ENCODE data around the gene ARL11.

ARL11 gene

DNA sequence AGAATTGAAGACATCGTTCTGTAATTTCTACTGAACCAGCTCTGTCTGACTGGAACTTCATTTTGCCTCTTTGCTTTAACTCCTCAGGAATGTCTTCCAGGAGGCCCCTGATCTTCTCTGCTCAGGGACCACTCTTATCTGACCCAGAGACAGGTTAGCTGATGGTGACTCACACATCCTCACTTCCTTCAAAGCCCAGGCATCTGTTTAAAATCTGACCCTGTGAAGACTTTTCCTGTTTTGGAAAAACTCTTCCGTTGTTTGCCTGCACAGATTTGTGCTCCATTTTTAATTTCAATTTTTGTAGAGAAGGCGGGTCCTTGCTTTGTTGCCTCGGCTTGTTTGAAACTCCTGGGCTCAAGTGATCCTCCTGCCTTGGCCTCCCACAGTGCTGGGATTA lies 1.6 kb downstream of the ARL11 start:
- Mint-ChIP-seq H3K4me1 (ENCODE audit: low read depth) (peaks cover 30% of the 10 kb centered on the region), H3K36me3 (ENCODE audit: low read depth) (no peaks in the 10 kb centered on the region), H3K27me3 (no peaks in the 10 kb centered on the region), H3K27ac (no peak overlapping the region), H3K9me3 (no peaks in the 10 kb centered on the region), H3K4me3 (peak overlapping the region; percentile 10)

DNA sequence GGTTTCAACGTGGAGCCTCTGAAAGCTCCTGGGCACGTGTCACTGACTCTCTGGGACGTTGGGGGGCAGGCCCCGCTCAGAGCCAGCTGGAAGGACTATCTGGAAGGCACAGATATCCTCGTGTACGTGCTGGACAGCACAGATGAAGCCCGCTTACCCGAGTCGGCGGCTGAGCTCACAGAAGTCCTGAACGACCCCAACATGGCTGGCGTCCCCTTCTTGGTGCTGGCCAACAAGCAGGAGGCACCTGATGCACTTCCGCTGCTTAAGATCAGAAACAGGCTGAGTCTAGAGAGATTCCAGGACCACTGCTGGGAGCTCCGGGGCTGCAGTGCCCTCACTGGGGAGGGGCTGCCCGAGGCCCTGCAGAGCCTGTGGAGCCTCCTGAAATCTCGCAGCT lies 2.3 kb downstream of the ARL11 start:
- peaks cover 36% of the 10 kb centered on the region for H3K4me1 Mint-ChIP-seq (ENCODE audit: low read depth)
- H3K27me3 Mint-ChIP-seq = no peaks in the 10 kb centered on the region
- no peak overlapping the region for H3K27ac Mint-ChIP-seq
- H3K36me3 Mint-ChIP-seq (ENCODE audit: low read depth) = no peaks in the 10 kb centered on the region
- H3K9me3 Mint-ChIP-seq = no peaks in the 10 kb centered on the region
- no peak overlapping the region for H3K4me3 Mint-ChIP-seq

DNA sequence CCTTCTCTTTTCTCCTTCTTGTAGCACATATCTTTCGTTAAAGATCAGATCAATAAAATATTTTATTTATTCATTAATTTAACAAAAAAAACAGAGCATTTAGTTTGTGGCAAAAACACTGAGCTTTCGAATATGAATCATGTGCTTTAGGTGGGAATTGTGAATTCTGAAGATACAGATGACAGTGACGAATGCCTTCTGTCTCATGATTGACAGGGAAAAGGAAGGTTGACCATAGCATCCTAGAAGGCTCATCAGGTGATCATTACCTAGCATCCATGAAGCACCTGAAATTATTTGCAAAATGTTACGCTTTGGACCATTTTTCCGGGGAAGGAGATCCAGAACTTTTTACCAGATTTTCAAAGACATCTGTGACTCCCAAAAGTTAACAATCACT lies 3.8 kb downstream of the ARL11 start:
- no peaks in the 10 kb centered on the region for H3K36me3 Mint-ChIP-seq (ENCODE audit: low read depth)
- H3K27ac Mint-ChIP-seq = no peak overlapping the region
- H3K27me3 Mint-ChIP-seq = no peaks in the 10 kb centered on the region
- H3K4me1 Mint-ChIP-seq (ENCODE audit: low read depth) = peaks cover 49% of the 10 kb centered on the region
- no peaks in the 10 kb centered on the region for H3K9me3 Mint-ChIP-seq
- no peak overlapping the region for H3K4me3 Mint-ChIP-seq

DNA sequence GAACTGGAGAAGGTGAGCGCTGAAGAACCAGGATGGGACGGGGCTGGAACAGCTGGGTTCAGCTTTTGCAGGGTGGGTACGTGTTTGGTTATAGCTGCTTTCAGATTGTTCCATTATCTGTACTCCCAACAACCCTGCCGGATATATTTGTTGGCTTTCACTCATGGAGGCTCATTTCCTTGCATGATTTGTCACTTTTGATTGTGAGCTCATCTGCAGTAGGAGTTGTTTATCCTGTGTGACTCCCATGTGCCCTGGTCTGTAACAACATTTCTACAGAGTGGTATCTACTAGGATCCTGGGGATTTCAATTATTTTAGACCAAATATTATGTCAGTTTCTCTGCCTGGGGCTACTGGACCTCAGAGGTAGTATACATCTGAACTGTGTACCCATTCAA lies 5.4 kb downstream of the ARL11 start:
- H3K9me3 Mint-ChIP-seq = no peaks in the 10 kb centered on the region
- H3K4me1 Mint-ChIP-seq (ENCODE audit: low read depth) = peaks cover 38% of the 10 kb centered on the region
- H3K4me3 Mint-ChIP-seq = no peak overlapping the region
- no peak overlapping the region for H3K27ac Mint-ChIP-seq
- no peaks in the 10 kb centered on the region for H3K27me3 Mint-ChIP-seq
- H3K36me3 Mint-ChIP-seq (ENCODE audit: low read depth) = no peaks in the 10 kb centered on the region

DNA sequence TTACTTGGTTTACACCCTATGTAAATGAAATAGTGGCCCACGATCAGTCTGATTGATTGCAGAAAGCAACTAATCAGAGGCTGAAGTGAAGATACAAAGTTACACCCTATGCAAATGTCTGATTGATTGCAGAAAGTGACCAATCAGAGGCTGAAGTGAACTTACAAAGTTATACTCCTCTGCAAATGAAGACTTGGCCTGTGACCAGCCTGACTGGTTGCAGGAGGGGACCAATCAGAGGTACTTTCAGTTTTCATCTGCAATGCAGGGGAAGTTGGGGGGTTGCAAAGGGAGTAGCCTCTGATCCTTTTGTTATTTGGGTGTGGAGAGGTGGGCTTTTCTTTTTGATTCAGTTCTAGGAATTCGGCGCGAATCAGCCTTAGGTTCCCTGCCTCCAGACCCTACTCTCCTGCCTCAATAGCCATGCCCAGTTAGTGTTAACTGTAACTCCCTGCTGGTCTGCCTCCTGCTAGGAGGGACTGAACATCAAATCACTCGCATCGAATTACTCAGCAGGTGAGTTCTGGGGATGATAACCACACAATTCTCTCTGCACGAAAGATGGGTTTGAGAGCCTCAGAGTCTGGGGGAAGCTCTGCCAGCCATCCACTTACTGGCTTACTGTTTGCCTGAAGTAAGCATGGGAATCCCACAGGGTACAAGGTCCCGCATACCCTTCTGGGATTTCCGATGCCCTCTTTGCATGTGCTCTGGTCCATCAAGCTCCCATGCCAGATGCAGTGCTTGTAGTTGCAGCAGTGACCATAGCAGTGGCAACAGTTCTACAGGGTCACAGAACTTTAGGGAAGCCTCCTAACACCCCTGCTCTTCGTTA lies 7.5 kb downstream of the ARL11 start:
- Mint-ChIP-seq H3K27me3 (no peaks in the 10 kb centered on the region), H3K27ac (no peak overlapping the region), H3K36me3 (ENCODE audit: low read depth) (no peaks in the 10 kb centered on the region), H3K4me3 (peak overlapping the region; percentile 71), H3K4me1 (ENCODE audit: low read depth) (peaks cover 23% of the 10 kb centered on the region), H3K9me3 (no peaks in the 10 kb centered on the region)

DNA sequence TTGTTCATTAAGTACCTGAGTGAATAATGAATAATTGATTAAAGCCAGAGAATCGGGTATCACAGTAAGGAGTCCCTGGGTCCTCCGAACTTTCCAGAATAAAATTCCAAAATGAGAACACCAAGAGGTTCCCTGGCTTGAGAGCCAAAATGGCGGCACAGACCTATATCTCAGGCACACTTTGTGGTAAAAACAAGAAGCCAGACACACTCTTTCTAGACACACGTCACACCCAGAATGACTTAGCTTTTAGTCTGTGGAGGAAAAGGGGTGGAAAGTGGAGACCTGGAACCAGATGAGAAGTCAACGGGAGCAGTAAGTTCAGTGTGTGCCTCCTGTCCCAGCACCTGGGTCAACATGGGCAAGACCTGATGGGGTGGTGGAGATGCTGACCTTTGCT lies 8.4 kb downstream of the ARL11 start:
- Mint-ChIP-seq H3K27ac (no peak overlapping the region), H3K27me3 (no peaks in the 10 kb centered on the region), H3K4me1 (ENCODE audit: low read depth) (peaks cover 23% of the 10 kb centered on the region), H3K36me3 (ENCODE audit: low read depth) (no peaks in the 10 kb centered on the region), H3K9me3 (no peaks in the 10 kb centered on the region), H3K4me3 (no peak overlapping the region)

DNA sequence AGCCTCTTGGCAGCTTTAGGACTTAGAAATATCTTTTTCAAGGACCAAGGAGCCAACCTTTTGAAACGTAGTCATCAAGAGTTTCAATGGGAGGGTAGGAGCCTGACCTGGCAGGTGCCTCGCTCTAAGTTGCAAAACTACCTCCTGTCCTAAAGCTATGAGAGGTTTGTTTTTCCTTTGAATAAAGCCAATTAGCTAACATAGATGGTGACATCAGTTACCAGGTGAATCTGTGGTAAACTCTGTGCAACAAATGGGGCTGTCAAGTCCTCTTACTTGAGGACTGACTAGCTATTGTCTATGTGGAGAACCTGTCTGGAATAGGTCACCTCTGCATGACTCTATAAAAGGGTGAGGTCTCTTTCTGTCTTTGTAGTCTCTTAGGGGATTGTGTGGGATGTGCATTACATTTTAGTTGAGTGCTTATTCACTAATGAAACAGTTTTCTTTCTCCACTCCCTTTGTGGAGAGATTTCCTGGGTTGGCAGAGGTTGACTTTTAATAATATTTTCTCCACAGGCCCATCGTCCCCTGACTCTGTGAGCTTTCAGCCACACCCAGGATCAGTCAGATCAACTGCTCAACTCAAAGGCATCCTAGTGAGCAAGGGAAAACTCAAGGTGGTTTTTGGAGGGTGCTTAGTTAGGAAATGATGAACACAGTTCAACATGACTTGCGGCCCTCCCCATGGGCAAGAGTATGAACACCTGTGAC lies 9.9 kb downstream of the ARL11 start:
- H3K27ac Mint-ChIP-seq = no peak overlapping the region
- H3K36me3 Mint-ChIP-seq (ENCODE audit: low read depth) = no peaks in the 10 kb centered on the region
- H3K9me3 Mint-ChIP-seq = no peaks in the 10 kb centered on the region
- H3K4me3 Mint-ChIP-seq = no peak overlapping the region
- no peaks in the 10 kb centered on the region for H3K27me3 Mint-ChIP-seq
- H3K4me1 Mint-ChIP-seq (ENCODE audit: low read depth) = peaks cover 31% of the 10 kb centered on the region

DNA sequence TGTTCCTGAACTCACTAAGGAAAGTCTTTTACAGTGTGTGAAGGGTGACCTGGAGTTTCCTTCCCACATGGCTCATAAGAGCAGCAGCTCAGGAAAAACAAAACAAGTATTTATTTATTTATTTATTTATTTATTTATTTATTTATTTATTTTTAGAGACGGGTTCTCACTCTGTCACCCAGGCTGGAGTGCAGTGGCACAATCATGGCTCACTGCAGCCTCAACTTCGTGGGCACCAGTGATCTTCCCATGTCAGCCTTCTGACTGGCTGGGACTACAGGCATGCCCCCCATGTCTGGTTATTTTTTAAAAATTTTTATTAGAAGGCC lies 10.4 kb downstream of the ARL11 start:
- H3K36me3 Mint-ChIP-seq (ENCODE audit: low read depth) = no peaks in the 10 kb centered on the region
- H3K4me1 Mint-ChIP-seq (ENCODE audit: low read depth) = peaks cover 31% of the 10 kb centered on the region
- no peaks in the 10 kb centered on the region for H3K9me3 Mint-ChIP-seq
- H3K4me3 Mint-ChIP-seq = no peak overlapping the region
- H3K27ac Mint-ChIP-seq = no peak overlapping the region
- no peaks in the 10 kb centered on the region for H3K27me3 Mint-ChIP-seq

DNA sequence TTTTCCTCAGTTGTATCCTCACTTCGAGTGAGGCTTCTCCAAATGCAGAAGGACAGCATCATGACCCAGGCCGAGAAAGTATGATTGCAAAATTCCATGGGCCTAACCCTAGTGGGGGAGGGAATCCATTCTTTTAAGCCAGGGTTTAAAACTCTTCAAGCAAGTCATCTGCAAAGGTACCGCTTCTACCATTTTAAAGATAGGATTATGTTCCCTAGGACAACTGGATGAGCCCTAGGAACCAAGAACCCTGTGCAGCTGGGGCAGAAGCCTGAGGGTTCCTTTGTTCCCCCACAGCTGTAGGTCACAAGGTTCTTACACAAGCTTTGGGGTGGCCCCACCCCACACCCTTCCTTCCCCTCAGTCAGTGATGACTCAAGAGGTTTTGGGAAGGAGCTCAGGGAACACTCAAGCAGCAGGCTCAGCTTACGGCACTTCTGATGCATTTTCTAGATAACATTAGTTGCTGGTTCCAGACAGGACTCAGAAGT lies 13.5 kb downstream of the ARL11 start:
- no peaks in the 10 kb centered on the region for H3K36me3 Mint-ChIP-seq (ENCODE audit: low read depth)
- H3K27ac Mint-ChIP-seq = no peak overlapping the region
- peaks cover 16% of the 10 kb centered on the region for H3K4me1 Mint-ChIP-seq (ENCODE audit: low read depth)
- no peaks in the 10 kb centered on the region for H3K27me3 Mint-ChIP-seq
- no peaks in the 10 kb centered on the region for H3K9me3 Mint-ChIP-seq
- no peak overlapping the region for H3K4me3 Mint-ChIP-seq

DNA sequence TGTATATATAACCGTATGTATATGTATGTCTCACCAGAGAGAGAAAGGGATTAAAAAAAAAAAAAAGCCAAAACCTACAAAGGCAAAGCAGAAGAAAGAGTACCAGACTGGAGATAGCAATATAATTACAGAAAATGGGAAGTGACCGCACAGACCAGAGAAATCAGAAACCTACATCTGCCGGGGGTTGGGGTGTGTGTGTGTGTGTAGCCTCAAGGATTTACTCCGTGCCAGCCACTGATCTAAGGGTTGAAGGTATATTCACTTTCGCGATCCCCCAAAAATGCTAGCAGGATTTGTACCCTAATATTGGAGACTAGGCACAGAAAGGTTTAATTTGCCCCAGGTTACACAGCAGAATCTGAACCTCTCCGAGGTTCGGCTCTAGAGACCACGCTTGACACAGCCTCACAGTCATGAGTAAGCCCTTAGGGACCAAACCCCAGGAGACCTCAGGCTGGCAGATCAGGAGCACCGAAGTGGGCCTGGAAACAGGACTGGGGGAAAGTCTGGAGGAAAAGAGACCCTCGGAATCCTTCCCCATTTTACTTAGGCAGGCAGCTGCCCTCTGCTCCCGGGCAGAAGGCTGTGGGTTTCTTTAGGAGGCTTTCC lies 14.8 kb downstream of the ARL11 start:
- H3K4me3 Mint-ChIP-seq = peak overlapping the region; percentile 48

DNA sequence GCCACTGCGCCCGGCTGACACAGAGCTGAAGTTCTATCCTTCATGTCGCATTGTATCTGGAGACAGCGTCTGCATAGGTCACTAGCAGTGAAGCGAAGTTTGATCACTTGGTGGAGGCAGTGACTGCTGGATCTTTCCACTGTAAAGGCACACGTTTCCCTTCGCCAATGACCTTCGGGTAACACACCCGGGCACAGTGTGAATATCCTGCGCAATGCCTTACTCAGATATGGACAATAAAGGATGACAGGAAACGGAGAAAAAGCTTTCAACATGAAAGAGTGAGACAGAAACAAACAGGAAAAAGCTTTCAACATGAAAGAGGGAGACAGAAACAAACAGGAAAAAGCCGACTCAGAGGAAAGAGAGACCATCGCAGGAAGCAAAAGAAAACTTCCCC lies 17.1 kb downstream of the ARL11 start:
- Mint-ChIP-seq H3K27ac (peak overlapping the region; percentile 21), H3K9me3 (no peaks in the 10 kb centered on the region), H3K4me1 (ENCODE audit: low read depth) (peaks cover 16% of the 10 kb centered on the region), H3K27me3 (no peaks in the 10 kb centered on the region), H3K4me3 (no peak overlapping the region), H3K36me3 (ENCODE audit: low read depth) (no peaks in the 10 kb centered on the region)

More for the DNA sequence above, 14.8 kb downstream of the ARL11 start:
- H3K4me1 Mint-ChIP-seq (ENCODE audit: low read depth) = peaks cover 16% of the 10 kb centered on the region
- H3K27me3 Mint-ChIP-seq = no peaks in the 10 kb centered on the region
- no peak overlapping the region for H3K27ac Mint-ChIP-seq
- H3K36me3 Mint-ChIP-seq (ENCODE audit: low read depth) = no peaks in the 10 kb centered on the region
- no peaks in the 10 kb centered on the region for H3K9me3 Mint-ChIP-seq

DNA sequence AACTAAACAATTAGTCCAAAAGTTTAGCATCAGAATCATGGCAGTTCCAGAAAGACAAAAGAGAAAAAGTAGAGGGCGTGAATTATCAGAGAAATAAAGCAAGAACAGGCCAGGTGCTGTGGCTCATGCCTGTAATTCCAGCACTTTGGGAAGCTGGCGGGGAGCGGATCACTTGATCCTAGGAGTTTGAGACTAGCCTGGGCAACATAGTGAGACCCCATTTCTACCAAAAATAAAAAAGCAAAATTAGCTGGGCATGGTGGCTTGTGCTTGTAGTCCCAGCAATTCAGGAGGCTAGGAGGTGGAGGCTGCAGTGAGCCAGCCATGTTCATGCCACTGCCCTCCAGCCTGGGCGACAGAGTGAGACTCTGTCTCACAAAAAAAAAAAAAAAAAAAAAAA lies 18.4 kb downstream of the ARL11 start:
- no peaks in the 10 kb centered on the region for H3K9me3 Mint-ChIP-seq
- H3K27me3 Mint-ChIP-seq = no peaks in the 10 kb centered on the region
- H3K36me3 Mint-ChIP-seq (ENCODE audit: low read depth) = no peaks in the 10 kb centered on the region
- no peak overlapping the region for H3K27ac Mint-ChIP-seq
- H3K4me1 Mint-ChIP-seq (ENCODE audit: low read depth) = peaks cover 16% of the 10 kb centered on the region
- no peak overlapping the region for H3K4me3 Mint-ChIP-seq

DNA sequence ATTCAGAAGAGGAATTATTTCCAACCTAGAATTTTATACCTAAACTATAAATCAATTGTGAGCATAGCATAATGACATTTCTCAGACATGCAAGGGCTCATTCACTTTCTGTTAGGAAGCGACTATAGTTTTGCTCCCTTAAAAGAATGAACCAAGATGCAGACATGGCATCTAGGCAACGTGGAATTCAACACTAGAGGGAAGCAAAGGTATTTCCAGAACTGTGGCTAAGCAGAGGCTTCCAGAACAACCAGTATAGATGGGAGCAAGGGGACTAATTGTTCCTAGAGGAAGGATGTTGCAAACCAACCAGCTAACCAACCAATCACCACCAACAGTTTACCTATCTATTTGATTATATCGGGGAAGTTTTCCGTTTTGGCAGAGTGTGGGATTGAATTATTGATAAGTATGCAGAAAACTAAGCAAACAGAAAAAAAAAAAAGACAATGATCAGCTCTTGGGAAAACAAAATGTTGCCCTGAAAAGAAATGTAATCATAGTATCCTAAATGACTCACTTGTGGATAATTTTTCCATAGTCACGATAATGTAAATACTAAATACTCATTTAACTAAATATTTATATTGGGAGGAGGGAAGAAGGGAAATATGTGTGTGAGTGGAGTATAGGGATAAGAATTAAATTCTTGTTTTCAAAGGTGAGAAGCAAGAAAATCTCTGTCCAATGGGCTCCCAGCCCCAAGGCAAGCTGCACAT lies 21.1 kb downstream of the ARL11 start:
- Mint-ChIP-seq H3K9me3 (no peaks in the 10 kb centered on the region), H3K4me1 (ENCODE audit: low read depth) (peaks cover 8% of the 10 kb centered on the region), H3K36me3 (ENCODE audit: low read depth) (no peaks in the 10 kb centered on the region), H3K27me3 (no peaks in the 10 kb centered on the region), H3K4me3 (no peak overlapping the region), H3K27ac (no peak overlapping the region)

DNA sequence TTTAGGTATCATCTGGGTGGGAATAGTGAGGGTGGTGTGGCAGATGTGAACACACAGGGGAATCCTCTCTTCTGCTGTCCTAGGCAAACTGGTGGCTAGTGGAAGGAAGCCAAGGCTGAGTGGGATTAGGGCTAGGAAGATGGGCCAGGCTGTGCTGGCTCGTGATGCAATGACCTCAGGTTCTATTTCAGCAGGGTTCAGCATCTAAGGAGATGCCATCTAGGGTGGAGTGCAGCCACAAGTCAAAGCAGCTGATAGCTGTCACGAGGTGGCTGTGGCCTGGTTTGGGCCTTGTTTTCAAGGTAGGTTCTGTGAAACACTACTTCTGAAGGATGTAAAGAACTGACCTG lies 21.6 kb downstream of the ARL11 start:
- Mint-ChIP-seq H3K9me3 (no peaks in the 10 kb centered on the region), H3K36me3 (ENCODE audit: low read depth) (no peaks in the 10 kb centered on the region), H3K27ac (no peak overlapping the region), H3K4me1 (ENCODE audit: low read depth) (peaks cover 5% of the 10 kb centered on the region), H3K27me3 (no peaks in the 10 kb centered on the region), H3K4me3 (no peak overlapping the region)

Data from stimulated activated naive CD8-positive, alpha-beta T cell treated with anti-CD3 and anti-CD28 coated beads, Interleukin-15, Interleukin-2, amounts not matched to agents 100 ng/mL and 50 ng/mL, for 24 hours (primary cell).